NCI-H774 (cell line): ENCODE data around the gene CR1L.
"Not testable (repeated sequence)": the region's sequence is repeated elsewhere in the genome, so short reads cannot be mapped to it uniquely, and the experiment has no call there.

ENCODE experiments used
- DNase-seq: peaks from one replicate; lab custom pipeline; 2025; lab: John Stamatoyannopoulos, UW

The CR1L gene

GRCh38 chr1:207644852-207645634, at the start of gene CR1L:
CR1L (plus strand) TSS chr1:207645133; CDS start chr1:207645234, 101 bp downstream.
- peak; percentile 42 for DNase-seq

- DNase-seq = no peak
These were observed 41.2 kb upstream of the CR1L start for GRCh38 chr1:207603777-207604176.

GRCh38 chr1:207605444-207606361, 39.2 kb upstream of the CR1L start:
- no peak for DNase-seq

GRCh38 chr1:207606362-207606755, 38.6 kb upstream of the CR1L start:
- DNase-seq = no peak

GRCh38 chr1:207612762-207613161, 32.2 kb upstream of the CR1L start:
- DNase-seq = no peak

GRCh38 chr1:207619871-207620542, 24.9 kb upstream of the CR1L start:
- peak; percentile 46 for DNase-seq

GRCh38 chr1:207620543-207620893, 24.4 kb upstream of the CR1L start:
- no peak for DNase-seq

GRCh38 chr1:207625504-207626071, 19.3 kb upstream of the CR1L start:
- DNase-seq = not testable (repeated sequence)

GRCh38 chr1:207626972-207627337, 18.0 kb upstream of the CR1L start:
- DNase-seq = no peak

- DNase-seq = no peak
These were observed 17.4 kb upstream of the CR1L start for GRCh38 chr1:207627496-207627895.

GRCh38 chr1:207628776-207629175, 16.2 kb upstream of the CR1L start:
- DNase-seq = no peak

- no peak for DNase-seq
These were observed 13.8 kb upstream of the CR1L start for GRCh38 chr1:207631137-207631536.

- no peak for DNase-seq
These were observed 11.7 kb upstream of the CR1L start for GRCh38 chr1:207633226-207633625.

GRCh38 chr1:207633699-207634289, 11.1 kb upstream of the CR1L start:
- DNase-seq = not testable (repeated sequence)

GRCh38 chr1:207634293-207634692, 10.6 kb upstream of the CR1L start:
- DNase-seq = not testable (repeated sequence)

- DNase-seq = not testable (repeated sequence)
These were observed 9.3 kb upstream of the CR1L start for GRCh38 chr1:207635569-207636186.

- not testable (repeated sequence) for DNase-seq
These were observed 6.3 kb upstream of the CR1L start for GRCh38 chr1:207638487-207639145.

GRCh38 chr1:207639362-207639761, 5.6 kb upstream of the CR1L start:
- not testable (repeated sequence) for DNase-seq

GRCh38 chr1:207644166-207644851, 624 bp upstream of the CR1L start:
- no peak for DNase-seq

GRCh38 chr1:207645635-207646081, 725 bp downstream of the CR1L start:
- DNase-seq = no peak
